NK-92 (cell line): ENCODE measurements around the gene THYN1.
A peak's percentile ranks its signal among the peaks of the same experiment; 100 is the strongest.

Experiments
- DNase-seq: peaks from one replicate; lab custom pipeline; 2025; ENCODE audit not compliant: unreplicated experiment; lab: John Stamatoyannopoulos, UW

The THYN1 gene

DNA sequence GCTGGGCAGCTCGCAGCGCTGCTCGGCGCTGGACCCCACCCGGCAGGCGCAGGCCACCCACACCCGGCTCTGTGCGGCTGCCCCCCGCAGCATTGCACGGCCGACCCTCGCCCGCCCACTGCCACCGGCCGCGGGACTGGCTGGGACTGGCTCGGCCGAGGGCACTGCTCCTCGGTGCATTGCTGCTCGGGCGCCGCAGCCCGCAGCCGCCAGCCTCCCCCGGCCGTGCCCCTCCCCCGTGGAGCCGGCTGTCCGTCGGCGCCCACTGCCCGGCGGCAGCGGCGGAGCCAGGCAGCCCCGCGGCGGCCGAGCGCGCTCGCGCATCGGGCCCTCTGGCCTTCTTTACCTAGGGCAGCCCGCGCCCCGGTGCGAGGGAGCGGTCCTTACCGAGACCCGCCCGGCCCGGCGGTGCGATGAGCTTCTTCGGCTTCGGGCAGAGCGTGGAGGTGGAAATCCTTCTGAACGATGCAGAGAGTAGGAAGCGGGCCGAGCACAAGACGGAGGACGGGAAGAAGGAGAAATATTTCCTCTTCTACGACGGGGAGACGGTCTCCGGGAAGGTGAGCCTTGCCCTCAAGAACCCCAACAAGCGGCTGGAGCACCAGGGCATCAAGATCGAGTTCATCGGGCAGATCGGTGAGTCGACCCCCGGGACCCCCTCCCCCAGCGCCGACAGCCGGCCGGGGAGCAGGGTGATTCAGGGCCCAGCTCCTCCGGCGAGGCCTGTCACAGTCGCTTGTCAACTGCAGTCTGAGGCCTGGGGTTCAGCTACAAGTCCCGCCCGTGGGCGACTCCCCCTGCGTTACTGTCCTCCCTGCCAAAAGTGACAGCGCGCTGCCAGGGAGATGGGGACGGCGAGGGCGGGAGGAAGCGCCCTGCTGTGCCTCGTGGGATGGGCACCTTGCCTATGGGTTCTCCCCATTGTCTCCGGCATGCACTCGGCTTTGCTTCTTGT is 28.2 kb downstream of the THYN1 start:
- no peak for DNase-seq

DNA sequence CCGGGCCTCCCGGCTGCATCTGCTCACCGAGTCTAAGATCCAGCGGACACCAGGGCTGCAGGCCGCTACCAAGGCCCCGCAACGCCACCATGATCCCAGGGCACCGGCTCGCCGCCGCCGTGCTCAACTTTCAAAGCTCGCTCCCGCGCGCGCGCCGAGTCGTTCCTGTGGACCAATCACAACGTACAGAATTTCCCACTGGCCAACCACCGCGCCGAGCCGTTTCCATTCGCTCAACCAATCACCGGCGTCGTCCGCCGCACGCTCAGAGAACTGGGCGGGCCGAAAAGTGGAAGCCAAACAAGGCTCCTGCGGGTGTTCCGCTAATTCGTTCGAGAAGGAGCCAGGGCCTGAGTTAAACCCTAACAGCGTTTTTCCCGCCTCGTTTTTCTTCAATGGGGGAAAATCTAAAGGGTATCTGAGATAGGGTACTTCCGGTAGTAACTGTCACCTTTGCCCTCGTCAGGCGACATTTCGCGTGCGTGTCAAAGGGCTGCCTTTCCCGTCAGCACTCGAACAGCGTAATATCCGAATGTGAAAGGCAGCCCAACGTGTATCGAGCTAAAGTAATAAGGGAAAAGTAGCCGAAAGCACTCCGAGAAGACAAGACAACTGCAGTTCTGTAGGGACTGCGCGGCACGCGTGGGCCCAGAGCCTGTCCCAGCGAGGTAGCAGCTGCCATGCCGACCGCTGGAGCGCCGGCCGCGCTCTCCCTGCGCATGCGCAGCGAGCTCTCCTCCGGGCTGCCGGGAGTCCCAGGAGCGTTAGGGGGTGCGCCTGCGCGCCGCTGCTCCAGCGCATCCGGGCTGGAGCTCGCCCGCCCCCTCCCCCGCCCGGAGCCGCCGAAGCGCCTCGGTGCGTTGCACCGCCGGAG is 29.1 kb downstream of the THYN1 start, which contains the start of the genes NCAPD3 and VPS26B:
Gene NCAPD3, minus strand, starts transcription at position 132 of the 874 bp plus-strand sequence. Its CDS starts 41 bp downstream, at position 91.
Gene VPS26B, plus strand, starts transcription at position 836 of the 874 bp plus-strand sequence. CDS start 452 bp downstream, outside the sequence.
- peak; percentile 85 for DNase-seq

DNA sequence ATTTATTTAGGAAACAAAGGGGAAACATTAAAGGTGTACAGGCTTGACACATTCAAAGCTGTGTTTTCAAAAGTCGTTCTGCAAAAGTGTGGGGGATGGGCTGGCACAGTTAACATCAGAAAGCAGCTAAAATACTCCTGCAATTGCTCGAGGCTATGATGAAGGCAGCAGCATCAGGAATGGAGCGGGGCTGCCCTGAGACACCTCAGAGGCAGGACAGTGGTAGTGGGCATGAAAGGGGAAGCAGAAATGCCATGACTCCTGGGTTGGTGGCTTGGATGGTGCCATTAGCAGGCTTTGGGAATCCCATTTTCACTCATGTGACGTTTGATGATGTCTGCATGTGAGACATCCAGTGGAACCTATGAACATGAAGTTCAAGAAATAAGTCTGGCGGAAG is 30.0 kb downstream of the THYN1 start:
- DNase-seq: no peak

- no peak for DNase-seq
Measured at GRCh38 chr11:134216816-134217215, 36.3 kb downstream of the THYN1 start.

DNA sequence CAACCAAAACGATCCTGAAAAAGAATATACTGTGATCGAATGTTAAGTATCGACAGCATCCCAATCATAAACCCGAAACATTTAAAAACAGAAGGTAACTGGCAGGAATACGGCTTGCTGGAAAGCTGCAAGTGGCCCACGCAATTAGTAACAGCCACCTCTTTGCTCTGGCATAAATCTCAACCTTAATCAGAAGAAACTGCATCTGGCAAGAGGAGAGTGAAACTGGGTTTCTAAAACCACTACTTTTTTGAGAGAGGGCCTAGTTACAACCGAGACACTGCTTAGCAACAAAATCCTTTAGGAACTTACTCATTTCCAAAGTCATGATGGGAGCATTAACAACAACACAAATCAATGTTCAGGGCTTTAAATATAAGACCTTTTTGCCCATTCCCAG is 37.3 kb downstream of the THYN1 start:
- DNase-seq: no peak

DNA sequence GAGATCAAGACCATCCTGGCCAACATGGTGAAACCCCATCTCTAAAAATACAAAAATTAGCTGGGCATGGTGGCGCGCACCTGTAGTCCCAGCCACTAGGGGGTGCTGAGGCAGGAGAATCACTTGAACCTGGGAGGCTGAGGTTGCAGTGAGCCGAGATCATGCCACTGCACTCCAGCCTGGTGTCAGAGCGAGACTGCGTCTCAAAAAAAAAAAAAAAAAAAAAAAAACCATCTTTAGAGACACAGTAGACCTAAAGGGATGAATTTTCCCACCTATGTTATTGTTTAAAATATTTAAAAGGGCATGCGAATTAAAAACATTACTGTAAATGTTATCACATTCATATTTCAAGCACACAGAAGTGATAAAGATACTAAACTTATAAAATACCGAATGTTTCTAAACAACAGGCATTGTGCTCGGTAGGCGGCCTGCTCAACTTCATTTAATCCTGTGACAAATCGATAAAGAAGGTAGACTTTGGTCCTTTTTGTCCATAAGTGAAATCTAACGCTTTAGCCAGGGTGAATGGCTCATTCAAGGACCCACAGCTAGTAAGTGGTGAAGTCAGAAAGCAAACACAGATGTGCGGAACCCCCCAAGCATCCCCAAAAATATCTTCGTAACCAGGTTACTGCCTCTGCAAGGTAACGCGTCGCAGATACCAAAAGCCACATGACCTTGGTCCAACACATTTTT is 45.5 kb downstream of the THYN1 start:
- no peak for DNase-seq

GRCh38 chr11:134206185-134206584 is 47.0 kb downstream of the THYN1 start:
- no peak for DNase-seq

- DNase-seq: no peak
Measured at GRCh38 chr11:134205729-134206128, 47.4 kb downstream of the THYN1 start.

DNA sequence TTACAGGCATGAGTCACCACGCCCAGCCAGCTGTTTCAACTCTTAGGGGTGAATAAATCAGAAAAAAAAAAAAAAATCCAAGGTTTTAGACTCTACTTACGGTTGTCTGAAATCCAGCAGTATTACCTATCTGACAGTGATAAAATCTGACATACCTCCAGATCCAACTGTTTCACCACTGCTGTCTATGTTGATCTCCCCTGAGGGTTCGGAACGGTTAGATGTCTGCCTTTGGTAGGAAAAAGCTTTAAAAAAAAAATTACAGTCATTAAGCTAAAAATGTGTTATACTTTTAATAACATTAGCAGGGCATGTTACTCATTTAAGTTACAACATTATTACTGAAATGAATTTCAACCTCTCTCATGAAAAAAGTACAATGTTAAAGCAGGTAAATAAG is 50.5 kb downstream of the THYN1 start:
- DNase-seq: no peak

DNA sequence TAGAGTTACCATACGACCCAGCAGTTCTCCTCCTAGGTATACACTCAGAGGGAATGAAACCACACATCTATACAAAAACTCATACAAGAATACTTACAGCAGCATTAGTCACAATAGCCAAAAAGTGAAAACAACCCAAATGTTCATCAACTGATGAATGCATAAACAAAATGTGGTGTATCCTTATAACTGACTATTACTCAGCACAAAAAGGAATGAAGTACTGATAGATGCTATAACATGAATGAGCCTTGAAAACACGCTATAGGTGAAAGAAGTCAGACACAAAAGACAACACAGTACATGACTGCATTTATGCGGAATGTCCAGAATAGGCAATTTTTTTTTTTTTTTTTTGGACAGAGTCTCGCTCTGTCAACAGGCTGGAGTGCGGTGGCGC is 52.5 kb downstream of the THYN1 start:
- no peak for DNase-seq

GRCh38 chr11:134199531-134199930 is 53.6 kb downstream of the THYN1 start:
- no peak for DNase-seq
